ENCODE results near the gene AIF1. TPM values are rescaled to one million over a fixed set of nuclear protein-coding genes. Genes with fewer than 3 reads are reported as not detected.

The AIF1 gene
- total RNA-seq, 1 donor from 2014 or later = 78.2 TPM

DNA sequence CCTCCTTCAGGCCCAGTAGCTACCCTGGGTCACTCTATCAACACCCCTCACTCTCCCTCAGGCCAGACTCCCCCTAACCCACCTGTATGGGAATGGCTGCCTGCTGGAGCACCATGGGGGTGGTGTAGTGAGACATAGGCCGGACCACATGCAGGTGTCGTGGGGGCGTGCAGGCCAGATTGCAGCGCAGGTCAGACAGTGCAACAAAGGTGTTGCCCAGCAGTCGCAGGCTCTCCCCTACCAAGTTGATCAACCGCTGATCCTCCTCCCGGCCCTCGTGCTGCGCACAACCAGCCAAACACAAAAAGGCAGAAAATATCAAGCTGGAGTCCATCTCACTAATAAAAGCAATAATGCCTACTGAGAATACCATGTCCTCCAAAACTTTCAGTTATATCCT lies 30.3 kb downstream of the AIF1 start:
- intact Hi-C loops (cut with micrococcal nuclease) = no loop called here
- no peaks in the 10 kb centered on the region for H3K27me3 Mint-ChIP-seq (ENCODE audit: low read depth)
- peak overlapping the region; percentile 31 for H3K27ac Mint-ChIP-seq
- no peaks in the 10 kb centered on the region for H3K9me3 Mint-ChIP-seq
- DNase-seq (ENCODE audit: low spot score) = no peak
- peaks cover 9% of the 10 kb centered on the region for H3K4me1 Mint-ChIP-seq (ENCODE audit: low read depth)
- H3K4me3 Mint-ChIP-seq (ENCODE audit: low read depth) = no peak overlapping the region
- H3K36me3 Mint-ChIP-seq (ENCODE audit: low read depth) = peaks cover 84% of the 10 kb centered on the region

GRCh38 chr6:31651602-31652191 lies 36.7 kb downstream of the AIF1 start:
- intact Hi-C loops (cut with micrococcal nuclease) = loop anchor here (1.0 to 10.0 kb wide), 8 partner anchors 9 to 964 kb away; partner anchors contain the start of genes AGPAT1, C6orf47, LTA and NFKBIL1

DNA sequence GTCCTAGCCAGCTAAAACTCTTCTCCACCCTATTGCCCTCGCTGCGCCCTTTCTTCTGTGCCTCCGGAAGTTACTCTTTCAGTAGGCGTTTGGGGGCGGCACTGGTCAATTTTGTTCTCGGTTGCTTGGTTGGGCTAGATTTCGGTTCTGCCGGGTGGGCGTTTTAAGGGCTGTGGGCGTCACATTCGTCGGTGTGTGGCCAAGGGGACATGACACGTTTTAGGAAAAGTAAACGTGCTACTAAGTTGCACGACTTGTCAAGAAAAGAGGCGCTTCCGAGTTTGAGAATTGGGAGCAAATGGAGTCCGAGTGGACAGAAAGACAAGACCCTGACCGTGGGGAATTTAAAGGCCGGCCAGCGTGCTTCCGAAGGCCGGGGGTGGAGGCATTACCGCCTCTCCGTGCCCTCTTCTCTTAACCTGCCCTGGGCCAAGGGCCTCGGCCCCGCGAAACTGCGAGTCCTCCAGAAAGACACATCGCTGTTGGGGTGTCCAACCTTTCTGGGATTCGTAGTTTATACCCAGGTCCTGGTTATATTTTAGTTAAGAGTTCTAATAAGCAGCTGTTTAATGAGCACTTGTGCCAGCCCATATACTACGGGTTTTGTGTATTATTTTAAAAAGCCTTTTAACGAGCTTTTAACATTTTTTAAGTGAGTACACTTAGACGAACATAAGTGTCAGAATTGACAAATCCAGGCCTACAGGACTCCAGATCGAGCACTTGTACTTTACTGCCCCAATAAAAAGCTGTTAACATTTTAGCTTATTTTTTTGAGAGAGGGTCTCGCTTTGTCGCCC lies 38.1 kb downstream of the AIF1 start:
- H3K9me3 Mint-ChIP-seq = no peaks in the 10 kb centered on the region
- peak overlapping the region; percentile 100 for H3K27ac Mint-ChIP-seq
- peaks cover 62% of the 10 kb centered on the region for H3K36me3 Mint-ChIP-seq (ENCODE audit: low read depth)
- peaks cover 44% of the 10 kb centered on the region for H3K4me1 Mint-ChIP-seq (ENCODE audit: low read depth)
- H3K4me3 Mint-ChIP-seq (ENCODE audit: low read depth) = peak overlapping the region; percentile 87
- no peak for DNase-seq (ENCODE audit: low spot score)
- intact Hi-C loops (cut with micrococcal nuclease) = loop anchor here (1.0 to 10.0 kb wide), 8 partner anchors 7 to 966 kb away; partner anchors contain the start of genes AGPAT1, C6orf47, LTA and NFKBIL1
- no peaks in the 10 kb centered on the region for H3K27me3 Mint-ChIP-seq (ENCODE audit: low read depth)

More at GRCh38 chr6:31651602-31652191, 36.7 kb downstream of the AIF1 start:
- Mint-ChIP-seq H3K36me3 (ENCODE audit: low read depth) (peaks cover 62% of the 10 kb centered on the region), H3K4me3 (ENCODE audit: low read depth) (peak overlapping the region; percentile 87), H3K4me1 (ENCODE audit: low read depth) (peaks cover 34% of the 10 kb centered on the region), H3K27ac (peak overlapping the region; percentile 100), H3K27me3 (ENCODE audit: low read depth) (no peaks in the 10 kb centered on the region), H3K9me3 (no peaks in the 10 kb centered on the region)
- DNase-seq (ENCODE audit: low spot score) = no peak

DNA sequence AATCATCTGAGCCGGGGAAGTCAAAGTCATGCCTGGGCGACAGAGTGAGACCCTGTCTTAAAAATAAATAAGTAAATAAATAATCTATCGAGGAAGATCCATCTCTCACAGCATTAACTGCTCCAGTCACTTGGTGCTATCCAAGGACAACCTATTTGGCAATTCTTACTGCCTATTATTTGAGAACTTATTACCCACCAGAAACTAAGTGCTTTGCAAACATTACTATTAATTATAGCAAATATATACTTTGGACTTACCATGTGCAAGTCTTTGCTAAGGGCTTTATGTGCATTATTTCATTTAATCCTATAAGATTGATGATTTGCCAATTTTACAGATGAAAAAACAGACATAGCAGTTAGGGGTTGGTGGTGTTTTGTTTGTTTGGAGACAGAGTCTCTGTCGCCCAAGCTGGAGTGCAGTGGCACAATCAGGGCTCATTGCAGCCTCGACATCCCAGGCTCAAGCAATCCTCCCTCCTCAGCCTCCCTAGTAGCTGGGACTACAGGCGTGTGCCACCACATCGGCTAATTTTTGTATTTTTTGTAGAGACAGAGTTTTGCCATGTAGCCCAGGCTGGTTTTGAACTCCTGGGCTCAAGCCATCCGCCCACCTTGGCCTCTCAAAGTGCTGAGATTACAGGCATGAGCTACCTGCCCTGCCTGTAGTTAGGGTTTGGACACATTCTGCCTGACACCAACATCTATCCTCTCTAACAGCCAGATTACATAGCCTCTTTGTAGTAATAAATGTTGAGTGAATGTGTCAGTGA lies 39.7 kb downstream of the AIF1 start:
- intact Hi-C loops (cut with micrococcal nuclease) = loop anchor here (5.0 to 10.0 kb wide), 2 partner anchors 520 to 967 kb away; partner anchors contain the start of genes AGPAT1, PPP1R18 and RNF5
- no peak for DNase-seq (ENCODE audit: low spot score)
- Mint-ChIP-seq H3K9me3 (no peaks in the 10 kb centered on the region), H3K27ac (no peak overlapping the region), H3K27me3 (ENCODE audit: low read depth) (no peaks in the 10 kb centered on the region), H3K4me3 (ENCODE audit: low read depth) (no peak overlapping the region), H3K36me3 (ENCODE audit: low read depth) (peaks cover 54% of the 10 kb centered on the region), H3K4me1 (ENCODE audit: low read depth) (peaks cover 53% of the 10 kb centered on the region)

DNA sequence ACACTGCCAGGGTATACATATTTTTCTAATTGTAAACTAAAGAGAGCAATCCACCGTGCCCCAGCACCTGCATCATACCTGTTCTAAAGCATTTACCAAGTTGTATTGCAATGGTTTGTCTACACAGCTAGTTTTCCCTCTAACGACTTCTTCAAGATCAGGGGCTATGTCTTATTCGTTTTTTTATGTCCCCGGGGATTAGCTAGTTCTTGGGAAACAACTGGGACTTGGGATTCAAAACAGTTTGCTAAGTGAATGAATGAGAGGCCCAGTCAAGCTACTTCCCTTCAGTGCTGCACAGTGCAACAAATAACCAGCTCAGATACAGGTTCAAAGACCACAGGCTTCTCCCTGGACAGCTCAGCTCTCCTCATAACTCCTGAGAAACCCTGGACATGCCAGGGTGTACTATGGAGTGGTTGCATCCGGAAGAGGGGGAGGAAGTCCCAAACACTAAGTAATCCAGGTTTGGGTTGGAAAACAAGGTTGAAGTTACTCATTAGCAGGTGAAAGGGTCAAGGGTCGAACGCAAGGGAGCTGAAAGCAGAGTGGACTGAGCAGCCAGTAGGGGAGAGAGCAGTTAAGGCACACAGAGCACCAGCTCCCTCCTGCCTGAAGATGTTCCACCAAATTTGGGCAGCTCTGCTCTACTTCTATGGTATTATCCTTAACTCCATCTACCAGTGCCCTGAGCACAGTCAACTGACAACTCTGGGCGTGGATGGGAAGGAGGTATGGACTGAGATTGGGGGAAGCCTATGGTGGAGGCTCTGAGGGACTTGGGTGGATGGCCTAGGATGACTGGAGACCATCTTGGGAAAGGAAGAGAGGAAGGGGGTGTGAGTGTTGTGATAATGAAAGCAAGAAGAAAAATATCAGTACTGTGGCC lies 40.6 kb downstream of the AIF1 start, which contains the start of gene APOM:
Gene APOM (plus strand): TSS at position 546 of the 889 bp plus-strand sequence. CDS start 73 bp downstream, at position 619.
- H3K4me1 Mint-ChIP-seq (ENCODE audit: low read depth) = peaks cover 53% of the 10 kb centered on the region
- peaks cover 54% of the 10 kb centered on the region for H3K36me3 Mint-ChIP-seq (ENCODE audit: low read depth)
- no peaks in the 10 kb centered on the region for H3K9me3 Mint-ChIP-seq
- intact Hi-C loops (cut with micrococcal nuclease) = loop anchor here (10.0 kb wide), 1 partner anchor 519 kb away; the partner anchor contains the start of genes AGPAT1 and RNF5
- no peaks in the 10 kb centered on the region for H3K27me3 Mint-ChIP-seq (ENCODE audit: low read depth)
- peak within 1 kb of the TSS; percentile 30 for H3K27ac Mint-ChIP-seq
- no peak within 1 kb of the TSS for H3K4me3 Mint-ChIP-seq (ENCODE audit: low read depth)
- no peak for DNase-seq (ENCODE audit: low spot score)

- Mint-ChIP-seq H3K36me3 (ENCODE audit: low read depth) (peaks cover 61% of the 10 kb centered on the region), H3K27ac (peak overlapping the region; percentile 68), H3K27me3 (ENCODE audit: low read depth) (no peaks in the 10 kb centered on the region), H3K4me3 (ENCODE audit: low read depth) (peak overlapping the region; percentile 88), H3K4me1 (ENCODE audit: low read depth) (peaks cover 55% of the 10 kb centered on the region), H3K9me3 (no peaks in the 10 kb centered on the region)
- intact Hi-C loops (cut with micrococcal nuclease) = loop anchor here (10.0 kb wide), 1 partner anchor 517 kb away; the partner anchor contains the start of genes AGPAT1 and RNF5
- DNase-seq (ENCODE audit: low spot score) = no peak
Observed at GRCh38 chr6:31657406-31658157, 42.5 kb downstream of the AIF1 start.

DNA sequence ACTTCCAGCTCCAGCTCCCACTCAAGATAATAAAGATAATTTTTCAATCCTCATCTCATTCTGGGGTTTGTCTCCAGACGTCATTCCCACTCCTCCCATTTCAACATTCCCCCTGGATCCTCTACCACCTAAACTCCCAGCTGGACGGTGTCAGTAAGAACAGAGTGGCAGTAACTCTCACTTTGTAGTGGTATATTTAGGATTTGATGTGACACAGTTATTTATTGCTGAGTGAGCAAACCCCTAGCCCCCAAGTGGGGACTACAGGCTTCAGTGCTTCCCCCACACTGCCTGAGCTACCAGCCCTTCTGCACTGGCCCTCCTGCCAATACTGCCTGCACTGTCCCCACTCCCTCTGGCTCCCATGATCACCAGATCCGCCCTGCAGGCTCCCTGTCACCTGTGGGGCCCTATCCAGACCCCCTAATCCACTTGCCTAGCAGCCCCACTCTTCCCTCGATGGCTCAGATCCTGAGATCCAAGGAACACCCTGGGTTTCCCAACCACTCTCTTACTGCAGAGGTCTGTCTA lies 43.2 kb downstream of the AIF1 start:
- H3K27ac Mint-ChIP-seq = peak overlapping the region; percentile 68
- peak overlapping the region; percentile 88 for H3K4me3 Mint-ChIP-seq (ENCODE audit: low read depth)
- no peaks in the 10 kb centered on the region for H3K27me3 Mint-ChIP-seq (ENCODE audit: low read depth)
- H3K4me1 Mint-ChIP-seq (ENCODE audit: low read depth) = peaks cover 55% of the 10 kb centered on the region
- no peaks in the 10 kb centered on the region for H3K9me3 Mint-ChIP-seq
- no peak for DNase-seq (ENCODE audit: low spot score)
- H3K36me3 Mint-ChIP-seq (ENCODE audit: low read depth) = peaks cover 66% of the 10 kb centered on the region
- intact Hi-C loops (cut with micrococcal nuclease) = loop anchor here (10.0 kb wide), 1 partner anchor 517 kb away; the partner anchor contains the start of genes AGPAT1 and RNF5

- intact Hi-C loops (cut with micrococcal nuclease) = loop anchor here (10.0 kb wide), 1 partner anchor 516 kb away; the partner anchor contains the start of genes AGPAT1 and RNF5
- H3K27me3 Mint-ChIP-seq (ENCODE audit: low read depth) = no peaks in the 10 kb centered on the region
- DNase-seq (ENCODE audit: low spot score) = no peak
- peak overlapping the region; percentile 88 for H3K4me3 Mint-ChIP-seq (ENCODE audit: low read depth)
- peaks cover 64% of the 10 kb centered on the region for H3K4me1 Mint-ChIP-seq (ENCODE audit: low read depth)
- H3K36me3 Mint-ChIP-seq (ENCODE audit: low read depth) = peaks cover 75% of the 10 kb centered on the region
- no peaks in the 10 kb centered on the region for H3K9me3 Mint-ChIP-seq
- peak overlapping the region; percentile 87 for H3K27ac Mint-ChIP-seq
Observed at GRCh38 chr6:31658983-31659648, 44.1 kb downstream of the AIF1 start.

DNA sequence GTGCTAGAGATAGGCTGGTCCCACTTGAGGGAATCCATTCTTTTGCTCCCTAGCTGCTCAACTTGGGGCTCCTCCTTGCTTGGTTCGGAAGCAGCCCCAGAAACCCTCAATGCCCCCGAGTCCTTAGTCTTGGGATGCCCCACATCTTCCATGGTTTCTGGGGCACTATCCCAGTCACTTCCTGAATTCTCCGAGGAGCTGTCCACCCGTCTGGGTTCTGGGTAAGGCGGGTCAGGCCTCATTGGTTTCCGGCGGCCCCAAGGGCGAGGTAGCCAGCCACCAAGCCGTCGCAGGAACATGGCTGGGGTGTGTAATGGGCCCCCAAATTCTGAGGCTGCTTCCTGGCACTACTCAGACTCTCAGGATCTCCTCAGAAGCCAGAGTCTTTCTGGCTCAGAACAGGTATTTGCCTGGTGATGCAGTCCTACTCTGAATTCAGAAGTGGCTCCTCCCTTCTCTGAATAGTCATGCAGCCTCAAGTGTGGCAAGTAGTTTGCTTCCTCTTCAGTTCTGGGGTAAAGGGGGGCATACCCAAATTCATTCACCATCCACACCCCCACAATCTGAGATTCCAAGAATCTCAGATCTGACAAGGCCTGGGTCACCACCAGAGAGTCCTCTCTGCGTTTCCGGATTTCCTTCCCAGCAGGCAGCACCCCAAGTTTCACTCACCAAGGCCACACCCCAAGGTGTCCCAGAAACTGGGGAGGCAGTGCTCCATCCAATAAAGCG lies 44.8 kb downstream of the AIF1 start:
- intact Hi-C loops (cut with micrococcal nuclease) = loop anchor here (1.0 to 10.0 kb wide), 4 partner anchors 8 to 1757 kb away; partner anchors contain the start of genes AGPAT1, BAG6, CUTA and HSPA1B
- Mint-ChIP-seq H3K4me3 (ENCODE audit: low read depth) (peak overlapping the region; percentile 88), H3K4me1 (ENCODE audit: low read depth) (peaks cover 70% of the 10 kb centered on the region), H3K36me3 (ENCODE audit: low read depth) (peaks cover 82% of the 10 kb centered on the region), H3K27ac (peak overlapping the region; percentile 87), H3K27me3 (ENCODE audit: low read depth) (no peaks in the 10 kb centered on the region), H3K9me3 (no peaks in the 10 kb centered on the region)
- DNase-seq (ENCODE audit: low spot score) = peak; percentile 41
